HG02759 (cell line): ENCODE measurements around the gene PEX7.
"Not testable (repeated sequence)": the region's sequence is repeated elsewhere in the genome, so short reads cannot be mapped to it uniquely, and the experiment has no call there.

ENCODE experiments used
- ATAC-seq: cut with Tn5 transposase; IDR thresholded peaks from one replicate; pipeline ENCODE4 v1.9.1; 2021; ENCODE audit warnings: mild to moderate bottlenecking, moderate library complexity; ENCODE audit not compliant: unreplicated experiment

Gene PEX7

GRCh38 chr6:136947037-136947436 lies 124.6 kb downstream of the PEX7 start:
- ATAC-seq = no peak

GRCh38 chr6:136949957-136950356 lies 127.6 kb downstream of the PEX7 start:
- ATAC-seq = not testable (repeated sequence)

GRCh38 chr6:136950436-136951126 lies 128.2 kb downstream of the PEX7 start:
- ATAC-seq = no peak

- no peak for ATAC-seq
Observed at GRCh38 chr6:136952714-136953260, 130.4 kb downstream of the PEX7 start.

DNA sequence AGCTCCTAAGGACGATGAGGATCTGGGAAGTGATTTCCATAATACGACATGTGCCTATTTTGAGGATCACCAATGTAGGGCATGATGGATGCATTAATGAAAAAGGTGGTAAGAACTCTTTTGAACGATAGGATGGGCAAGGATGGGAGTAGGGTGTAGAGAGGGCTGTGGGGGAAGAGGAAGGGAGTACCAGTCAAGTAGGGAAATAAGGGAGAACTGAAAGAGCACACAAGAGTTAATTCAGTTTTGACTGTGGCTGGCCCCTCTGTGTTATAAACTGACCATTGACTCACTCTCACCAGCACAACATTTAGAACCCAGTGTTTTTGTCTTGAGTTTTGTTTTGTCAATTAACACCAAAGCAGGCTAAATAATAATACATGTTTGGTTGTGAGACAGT lies 132.7 kb downstream of the PEX7 start:
- ATAC-seq = no peak

GRCh38 chr6:136956590-136957544 lies 134.5 kb downstream of the PEX7 start:
- ATAC-seq = no peak

DNA sequence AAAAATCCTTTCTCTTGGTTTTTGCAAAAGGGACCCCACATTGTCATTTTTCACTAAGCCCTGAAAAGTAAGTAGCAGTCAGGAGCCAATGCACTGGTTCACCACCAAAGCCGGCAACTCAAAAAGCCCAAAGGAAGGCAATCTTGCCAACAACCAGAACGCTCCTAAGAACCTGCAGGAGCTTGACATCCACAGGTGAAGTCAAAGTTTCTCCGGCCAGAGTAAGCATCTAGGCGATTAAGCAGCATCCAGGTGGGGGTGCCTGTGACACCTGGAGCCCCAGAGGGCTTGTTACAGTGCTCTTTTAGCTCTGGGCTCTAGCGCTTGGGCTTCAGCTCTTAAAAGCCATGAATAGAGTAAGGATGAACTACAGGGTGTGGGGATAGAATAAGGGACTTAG lies 135.8 kb downstream of the PEX7 start:
- ATAC-seq = no peak

DNA sequence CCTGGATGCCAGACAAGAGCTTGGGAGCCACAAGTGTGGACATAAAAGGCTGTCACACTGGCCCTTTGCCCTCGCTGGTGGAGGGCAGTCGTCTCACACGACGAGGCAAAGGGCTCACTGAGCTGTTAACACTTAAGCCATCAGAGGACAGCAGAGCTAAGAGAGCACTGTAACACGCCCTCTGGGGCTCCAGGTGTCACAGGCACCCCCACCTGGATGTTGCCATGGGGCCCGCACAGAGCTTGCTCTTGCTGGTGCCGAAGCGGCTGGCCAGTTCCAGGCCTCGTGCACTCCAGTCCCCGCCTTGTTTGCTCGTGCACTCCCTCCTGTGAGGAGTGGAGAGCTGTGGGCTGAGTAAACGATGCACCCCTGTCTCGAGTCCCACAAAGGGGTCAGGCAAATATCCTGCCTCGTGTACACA lies 137.1 kb downstream of the PEX7 start:
- ATAC-seq = no peak

DNA sequence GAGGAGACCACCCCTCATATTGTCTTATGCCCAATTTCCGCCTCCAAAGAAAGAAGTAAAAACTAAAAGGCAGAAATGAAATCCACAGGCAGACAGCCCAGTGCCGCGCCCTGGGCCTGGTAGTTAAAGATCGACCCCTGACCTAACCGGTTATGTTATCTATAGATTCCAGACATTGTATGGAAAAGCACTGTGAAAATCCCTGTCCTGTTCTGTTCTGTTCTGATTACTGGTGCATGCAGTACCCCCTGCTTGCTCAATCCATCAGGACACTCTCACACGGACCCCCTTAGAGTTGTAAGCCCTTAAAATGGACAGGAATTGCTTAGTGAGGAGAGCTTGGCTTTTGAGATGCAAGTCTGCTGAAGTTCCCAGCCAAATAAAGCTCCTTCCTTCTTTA lies 137.5 kb downstream of the PEX7 start:
- not testable (repeated sequence) for ATAC-seq

DNA sequence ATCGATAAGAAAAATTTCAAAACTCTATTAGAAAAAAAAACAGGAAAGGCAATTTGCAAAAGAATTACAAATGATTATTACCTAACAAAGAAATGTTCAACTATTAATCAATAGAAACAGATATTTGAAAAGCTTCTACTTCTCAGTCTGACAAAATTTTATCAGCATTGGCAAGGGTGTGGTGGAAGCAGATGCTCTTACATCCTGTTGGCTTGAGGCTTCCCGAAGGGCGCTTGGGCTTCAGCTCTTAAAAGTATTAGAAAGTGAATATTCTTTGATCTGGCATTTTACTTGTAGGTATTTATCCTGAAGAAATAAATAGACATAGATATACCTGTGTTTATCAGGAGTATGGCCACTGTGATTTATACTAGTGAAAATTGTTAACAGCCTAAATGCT lies 138.4 kb downstream of the PEX7 start:
- ATAC-seq = no peak

DNA sequence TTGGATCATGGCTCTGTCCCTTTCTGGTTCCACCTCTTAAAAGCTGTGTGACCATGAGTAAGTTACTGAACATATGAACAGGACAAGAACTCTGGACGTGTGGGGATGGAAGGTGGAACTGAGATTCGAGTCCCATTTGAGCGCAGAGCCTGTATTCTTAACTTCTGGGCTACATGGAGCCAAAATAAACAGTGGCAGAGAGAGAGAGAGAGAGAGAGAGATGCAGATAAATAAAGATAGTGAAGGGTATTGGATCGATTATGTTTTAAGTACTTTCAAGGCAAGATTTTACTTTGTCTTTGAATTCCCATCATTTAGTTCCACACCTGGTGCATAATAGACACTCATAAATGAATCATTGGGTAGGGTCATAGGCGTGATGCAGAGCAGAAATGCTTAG lies 139.5 kb downstream of the PEX7 start:
- no peak for ATAC-seq

DNA sequence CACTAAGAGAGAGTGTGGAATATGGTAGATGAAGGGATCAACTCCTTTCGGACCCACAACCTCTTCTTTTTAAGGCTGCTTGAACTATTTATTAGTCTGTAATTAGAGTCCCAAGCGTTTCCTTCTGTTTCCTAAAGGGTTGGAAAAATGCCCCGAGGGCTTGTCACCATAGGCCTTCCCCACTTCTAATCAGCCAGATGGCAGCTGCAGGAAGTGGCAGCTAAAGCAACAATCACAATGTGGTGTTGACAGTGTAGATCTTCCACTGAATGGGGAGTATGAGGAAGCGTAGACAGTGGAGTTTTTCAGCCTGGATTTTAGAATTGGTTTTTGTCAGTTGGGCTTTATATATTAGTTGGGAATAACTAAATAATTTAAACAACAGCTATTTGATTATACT lies 140.3 kb downstream of the PEX7 start:
- ATAC-seq = no peak

DNA sequence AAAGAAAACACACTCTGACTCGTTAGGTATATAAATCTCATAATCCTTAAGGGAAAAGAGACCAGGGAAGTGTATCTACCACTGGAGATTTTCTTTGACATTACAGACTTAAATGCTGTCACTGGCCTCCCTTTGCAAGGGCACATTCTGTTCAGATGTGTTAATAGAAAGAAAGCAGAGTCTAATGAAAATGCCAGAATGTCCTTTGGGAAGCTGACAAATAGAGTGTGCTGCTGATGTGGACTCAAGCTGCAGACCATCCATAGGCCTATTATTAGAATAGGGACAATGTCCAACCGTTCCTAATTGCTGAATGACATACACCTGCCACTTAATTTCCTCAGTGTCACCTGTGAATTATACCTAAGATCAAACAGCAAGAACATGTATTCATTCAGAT lies 140.9 kb downstream of the PEX7 start:
- no peak for ATAC-seq
